Astrocyte of the cerebellum (primary cell): ENCODE data around the gene STARD13.

Experiments used
- DNase-seq: peaks from one replicate; pipeline ENCODE4 v3.0.0-alpha.2; 2011; ENCODE audit warnings: low read depth
- H3K4me3 ChIP-seq: 2 replicates; pipeline ENCODE4 v1.5.1; 2011; ENCODE audit warnings: mild to moderate bottlenecking, low read depth, low read length, moderate library complexity
- in situ Hi-C: cut with HindIII; loops from 2 replicates; pipeline ENCODE4 v1.10.0; 2017; ENCODE audit warnings: low sequenced_read_pairs
- TF ChIP-seq, protein P1 (sequence below): IDR thresholded peaks from 2 replicates; pipeline ENCODE4 v1.5.1; 2012; ENCODE audit warnings: low read length, low read depth, moderate library complexity, mild to moderate bottlenecking; ENCODE audit errors: missing control alignments

Gene STARD13

DNA sequence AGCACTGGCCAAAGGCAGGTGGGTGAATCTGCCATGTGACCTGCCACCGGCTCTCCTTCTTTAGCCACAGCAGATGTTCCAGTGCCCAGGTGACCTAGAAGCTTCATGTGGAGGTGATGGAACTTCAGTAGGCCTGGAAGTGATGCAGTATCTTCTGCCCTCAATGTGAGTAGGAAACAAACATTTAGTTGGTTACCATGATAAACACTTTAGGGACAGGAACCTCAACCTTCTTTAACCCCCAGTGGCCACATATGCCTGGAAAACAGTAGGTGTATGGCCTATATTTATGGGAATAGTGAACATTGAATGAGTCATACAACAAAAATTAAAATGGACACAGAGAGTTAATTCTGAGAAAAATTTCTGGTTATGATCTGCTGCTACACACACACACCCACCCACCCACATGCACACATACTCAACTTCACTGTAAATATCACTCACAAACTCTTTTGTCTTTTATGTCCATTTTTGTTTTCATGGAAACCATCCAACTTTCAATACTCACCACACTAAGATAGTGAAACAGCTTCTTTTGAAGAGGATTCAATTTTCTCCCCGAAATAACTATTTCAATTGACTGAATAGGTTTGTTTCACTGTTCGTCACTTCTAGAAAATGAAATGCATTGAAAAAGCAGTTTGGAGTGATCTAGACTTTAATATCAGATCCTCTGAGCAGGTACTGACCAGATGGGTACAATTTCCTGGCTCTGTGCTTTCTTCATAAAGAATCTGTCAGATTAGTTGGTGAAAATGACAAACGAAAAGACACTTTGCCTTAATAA, 97.3 kb downstream of the STARD13 start:
- DNase-seq = no peak
- in situ Hi-C loops = no loop called here
- H3K4me3 ChIP-seq = no peak overlapping the region
- TF ChIP-seq, protein P1, sequence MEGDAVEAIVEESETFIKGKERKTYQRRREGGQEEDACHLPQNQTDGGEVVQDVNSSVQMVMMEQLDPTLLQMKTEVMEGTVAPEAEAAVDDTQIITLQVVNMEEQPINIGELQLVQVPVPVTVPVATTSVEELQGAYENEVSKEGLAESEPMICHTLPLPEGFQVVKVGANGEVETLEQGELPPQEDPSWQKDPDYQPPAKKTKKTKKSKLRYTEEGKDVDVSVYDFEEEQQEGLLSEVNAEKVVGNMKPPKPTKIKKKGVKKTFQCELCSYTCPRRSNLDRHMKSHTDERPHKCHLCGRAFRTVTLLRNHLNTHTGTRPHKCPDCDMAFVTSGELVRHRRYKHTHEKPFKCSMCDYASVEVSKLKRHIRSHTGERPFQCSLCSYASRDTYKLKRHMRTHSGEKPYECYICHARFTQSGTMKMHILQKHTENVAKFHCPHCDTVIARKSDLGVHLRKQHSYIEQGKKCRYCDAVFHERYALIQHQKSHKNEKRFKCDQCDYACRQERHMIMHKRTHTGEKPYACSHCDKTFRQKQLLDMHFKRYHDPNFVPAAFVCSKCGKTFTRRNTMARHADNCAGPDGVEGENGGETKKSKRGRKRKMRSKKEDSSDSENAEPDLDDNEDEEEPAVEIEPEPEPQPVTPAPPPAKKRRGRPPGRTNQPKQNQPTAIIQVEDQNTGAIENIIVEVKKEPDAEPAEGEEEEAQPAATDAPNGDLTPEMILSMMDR = no peak

DNA sequence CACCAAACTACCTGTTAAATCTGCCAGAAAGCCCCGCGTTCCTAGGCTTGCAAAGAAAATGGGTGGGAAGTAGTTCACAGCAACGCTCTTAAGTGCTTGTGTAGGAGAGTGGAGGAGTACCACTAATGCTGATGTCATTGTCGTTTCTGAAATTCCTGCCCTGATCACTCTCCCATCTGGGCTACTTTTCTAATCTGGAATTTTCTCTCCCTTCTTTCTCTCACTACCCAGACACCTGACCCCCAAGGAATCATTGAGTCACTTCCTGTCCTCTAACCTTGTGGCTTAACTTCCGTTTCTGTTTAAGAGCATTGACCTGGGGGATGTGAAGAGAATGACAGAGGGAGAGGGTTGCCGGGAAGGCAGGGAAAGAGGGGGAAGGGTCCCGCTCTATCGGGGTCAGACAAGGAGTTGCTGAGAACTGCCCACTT, 98.7 kb downstream of the STARD13 start:
- no peak for DNase-seq
- no peak overlapping the region for H3K4me3 ChIP-seq
- TF ChIP-seq, protein P1 = no peak
- in situ Hi-C loops = no loop called here

DNA sequence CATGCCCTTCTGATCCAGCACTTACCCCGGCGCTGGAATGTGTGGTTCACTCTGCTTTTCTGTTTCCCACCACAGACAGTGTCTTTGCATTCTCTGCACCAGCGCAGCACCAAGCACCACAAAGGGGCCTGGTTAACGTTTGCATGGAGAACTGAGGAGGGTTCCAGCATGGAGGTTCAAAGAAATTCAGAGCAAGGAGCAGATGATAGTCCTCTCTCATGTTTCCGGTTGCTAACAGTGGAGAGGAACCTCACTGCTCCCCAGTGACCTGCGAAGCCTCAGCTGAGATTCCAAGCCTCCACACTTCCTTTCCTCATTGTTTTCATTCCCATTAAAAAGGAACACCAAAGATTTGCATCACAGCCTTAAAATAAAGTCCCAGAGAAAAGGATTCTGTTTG, 99.7 kb downstream of the STARD13 start:
- H3K4me3 ChIP-seq = no peak overlapping the region
- TF ChIP-seq, protein P1 = no peak
- no peak for DNase-seq
- in situ Hi-C loops = no loop called here

DNA sequence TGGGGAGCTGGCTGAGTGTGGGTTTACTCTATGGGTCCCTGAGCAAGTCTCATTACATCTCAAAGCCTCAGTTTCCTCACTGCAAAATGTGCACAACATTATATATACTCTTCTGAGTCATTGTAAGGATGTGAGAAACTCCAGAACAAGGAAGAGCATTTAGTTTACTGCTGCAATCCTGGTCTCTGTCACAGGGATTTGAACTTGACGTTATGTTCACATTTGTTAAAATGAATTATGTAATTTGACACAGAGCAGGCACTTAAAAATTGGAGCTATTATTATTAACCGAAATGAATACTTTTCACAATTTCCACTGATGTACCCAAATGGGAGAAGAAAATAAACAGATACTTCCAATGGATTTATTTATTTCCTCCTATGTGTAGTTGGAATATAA, 101.0 kb downstream of the STARD13 start:
- no peak for DNase-seq
- TF ChIP-seq, protein P1 = no peak
- in situ Hi-C loops = no loop called here
- H3K4me3 ChIP-seq = no peak overlapping the region

DNA sequence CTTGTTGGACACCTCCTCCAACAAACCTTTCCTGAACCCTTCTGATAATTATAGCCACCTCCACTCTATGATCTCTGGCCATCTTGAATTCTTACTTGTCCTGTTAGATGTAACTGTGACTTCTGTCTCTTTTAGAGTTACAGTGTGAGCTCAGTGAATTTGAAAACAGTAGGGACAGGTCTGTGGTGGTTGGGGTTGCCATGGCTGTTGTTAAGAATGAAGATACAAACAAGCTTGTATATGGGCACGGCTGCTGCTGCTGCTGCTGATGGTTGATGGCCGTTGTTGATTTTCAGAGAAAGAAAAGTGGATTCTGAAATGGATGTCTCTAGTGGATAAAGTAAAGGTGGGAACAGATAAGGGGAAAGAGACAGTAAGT, 101.5 kb downstream of the STARD13 start:
- no peak overlapping the region for H3K4me3 ChIP-seq
- TF ChIP-seq, protein P1 = no peak
- in situ Hi-C loops = no loop called here
- DNase-seq = no peak

DNA sequence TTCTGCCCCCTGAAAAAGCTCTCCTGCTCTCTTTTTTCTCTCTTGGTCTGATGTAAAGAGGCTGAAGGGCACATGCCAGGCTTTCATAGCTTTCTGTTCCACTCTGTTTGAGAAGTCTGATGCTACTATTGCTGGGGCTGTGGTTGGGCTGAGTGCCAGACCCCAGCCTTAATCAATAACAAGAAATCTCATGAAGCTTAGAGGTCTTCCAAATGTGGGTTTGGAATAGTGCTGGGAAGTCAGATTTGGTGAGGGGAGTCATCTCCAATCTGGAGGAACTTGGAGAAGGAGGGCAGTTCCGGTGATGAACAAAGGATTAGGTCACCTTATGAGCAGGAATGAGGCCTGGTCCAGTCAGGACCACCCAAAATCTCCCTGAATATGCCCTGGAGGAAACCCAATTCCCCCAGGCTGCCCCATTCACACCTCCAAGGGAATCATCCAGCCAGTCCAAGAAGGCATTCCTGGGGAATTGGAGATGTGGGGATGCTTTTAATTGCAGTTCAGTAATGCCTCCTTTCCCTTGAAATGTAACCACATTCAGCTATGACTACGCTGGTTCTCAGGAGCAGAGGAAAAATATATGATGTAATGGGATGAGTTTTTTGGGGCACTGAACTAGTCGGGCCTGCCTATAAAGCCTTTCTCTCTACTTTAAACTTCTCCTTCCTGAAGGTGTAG, 102.0 kb downstream of the STARD13 start:
- TF ChIP-seq, protein P1 = no peak
- in situ Hi-C loops = no loop called here
- DNase-seq = no peak
- H3K4me3 ChIP-seq = no peak overlapping the region
